SH-SY5Y (cell line): ENCODE measurements around the gene PHKA2.

Experiments
- GATA2 ChIP-seq: IDR thresholded peaks from 2 replicates; pipeline ENCODE4 v1.6.1; 2011; ENCODE audit warnings: mild to moderate bottlenecking, low read depth, low read length
- GATA3 ChIP-seq: IDR thresholded peaks from 2 replicates; pipeline ENCODE4 v1.6.1; 2011; ENCODE audit warnings: low read depth, mild to moderate bottlenecking, low read length, moderate library complexity

PHKA2 gene

GRCh38 chrX:18981124-18981807, 2.6 kb downstream of the PHKA2 start:
- TF ChIP-seq GATA3 (no peak), GATA2 (no peak)

- TF ChIP-seq GATA2: no peak
- no peak for TF ChIP-seq GATA3
Observed at GRCh38 chrX:18974993-18975392, 8.9 kb downstream of the PHKA2 start.

- TF ChIP-seq GATA3 (no peak), GATA2 (no peak)
Observed at GRCh38 chrX:18973527-18974192, 10.3 kb downstream of the PHKA2 start.

GRCh38 chrX:18971506-18971905, 12.4 kb downstream of the PHKA2 start:
- no peak for TF ChIP-seq GATA2
- TF ChIP-seq GATA3: no peak

- TF ChIP-seq GATA2 (no peak), GATA3 (no peak)
Observed at GRCh38 chrX:18970465-18970864, 13.4 kb downstream of the PHKA2 start.

GRCh38 chrX:18966624-18967023, 17.3 kb downstream of the PHKA2 start:
- TF ChIP-seq GATA3 (no peak), GATA2 (no peak)

GRCh38 chrX:18964901-18965300, 19.0 kb downstream of the PHKA2 start:
- TF ChIP-seq GATA3 (no peak), GATA2 (no peak)

GRCh38 chrX:18964026-18964425, 19.9 kb downstream of the PHKA2 start:
- TF ChIP-seq GATA3 (no peak), GATA2 (no peak)

- no peak for TF ChIP-seq GATA3
- no peak for TF ChIP-seq GATA2
Observed at GRCh38 chrX:18962329-18962728, 21.6 kb downstream of the PHKA2 start.

GRCh38 chrX:18961686-18962085, 22.2 kb downstream of the PHKA2 start:
- TF ChIP-seq GATA3: no peak
- TF ChIP-seq GATA2: no peak

GRCh38 chrX:18956303-18957032, 27.4 kb downstream of the PHKA2 start:
- TF ChIP-seq GATA3: no peak
- TF ChIP-seq GATA2: no peak

- no peak for TF ChIP-seq GATA2
- TF ChIP-seq GATA3: no peak
Observed at GRCh38 chrX:18955676-18956075, 28.2 kb downstream of the PHKA2 start.

GRCh38 chrX:18951032-18951431, 32.9 kb downstream of the PHKA2 start:
- TF ChIP-seq GATA2: no peak
- TF ChIP-seq GATA3: no peak

GRCh38 chrX:18949944-18950301, 34.0 kb downstream of the PHKA2 start:
- TF ChIP-seq GATA3: no peak
- TF ChIP-seq GATA2: no peak
